ENCODE measurements around the gene PAX3. TPM values are rescaled to one million over a fixed set of nuclear protein-coding genes. Genes with fewer than 3 reads are reported as not detected.
"Not testable (repeated sequence)": the region's sequence is repeated elsewhere in the genome, so short reads cannot be mapped to it uniquely, and the experiment has no call there.

Gene PAX3
- total RNA-seq, 4 donors from 2014 or later, result 2.7 to 7.0 (median 5.2) TPM

DNA sequence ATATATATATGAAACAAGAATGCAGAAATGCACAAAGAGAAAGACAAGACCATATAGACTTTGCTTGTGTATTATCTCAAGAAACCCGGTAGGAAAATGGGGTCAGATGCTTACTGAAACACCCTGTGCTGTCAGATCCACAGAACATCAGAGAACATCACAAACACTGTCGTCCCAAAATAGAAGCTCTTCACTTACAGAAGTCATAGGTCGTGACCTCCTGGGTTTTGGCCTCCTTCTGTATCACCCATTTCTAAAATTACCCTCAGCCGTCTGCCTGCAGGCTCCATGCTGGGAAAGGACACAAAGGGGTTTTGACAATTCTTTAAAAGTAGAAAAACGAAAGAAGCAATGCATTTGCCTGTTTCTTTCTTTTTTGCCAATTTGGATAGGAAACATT is 137.9 kb downstream of the PAX3 start:
- no peak for DNase-seq (ENCODE audit: low spot score in 2 of 2)
- WGBS, 2 donors, result 47 to 54% methylated on average over 5 of the region's 5 CpGs
- intact Hi-C loops (cut with DNase I; ENCODE audit: low total_unique reads), result no loop called here
- TF ChIP-seq, protein P1, sequence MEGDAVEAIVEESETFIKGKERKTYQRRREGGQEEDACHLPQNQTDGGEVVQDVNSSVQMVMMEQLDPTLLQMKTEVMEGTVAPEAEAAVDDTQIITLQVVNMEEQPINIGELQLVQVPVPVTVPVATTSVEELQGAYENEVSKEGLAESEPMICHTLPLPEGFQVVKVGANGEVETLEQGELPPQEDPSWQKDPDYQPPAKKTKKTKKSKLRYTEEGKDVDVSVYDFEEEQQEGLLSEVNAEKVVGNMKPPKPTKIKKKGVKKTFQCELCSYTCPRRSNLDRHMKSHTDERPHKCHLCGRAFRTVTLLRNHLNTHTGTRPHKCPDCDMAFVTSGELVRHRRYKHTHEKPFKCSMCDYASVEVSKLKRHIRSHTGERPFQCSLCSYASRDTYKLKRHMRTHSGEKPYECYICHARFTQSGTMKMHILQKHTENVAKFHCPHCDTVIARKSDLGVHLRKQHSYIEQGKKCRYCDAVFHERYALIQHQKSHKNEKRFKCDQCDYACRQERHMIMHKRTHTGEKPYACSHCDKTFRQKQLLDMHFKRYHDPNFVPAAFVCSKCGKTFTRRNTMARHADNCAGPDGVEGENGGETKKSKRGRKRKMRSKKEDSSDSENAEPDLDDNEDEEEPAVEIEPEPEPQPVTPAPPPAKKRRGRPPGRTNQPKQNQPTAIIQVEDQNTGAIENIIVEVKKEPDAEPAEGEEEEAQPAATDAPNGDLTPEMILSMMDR (IDR thresholded peaks at IDR 0.05), result no peak
- TF ChIP-seq POLR2A (IDR thresholded peaks at IDR 0.05), result no peak
- no peak overlapping the region for H3K4me3 ChIP-seq (ENCODE audit: low read depth, poor library complexity, severe bottlenecking)

DNA sequence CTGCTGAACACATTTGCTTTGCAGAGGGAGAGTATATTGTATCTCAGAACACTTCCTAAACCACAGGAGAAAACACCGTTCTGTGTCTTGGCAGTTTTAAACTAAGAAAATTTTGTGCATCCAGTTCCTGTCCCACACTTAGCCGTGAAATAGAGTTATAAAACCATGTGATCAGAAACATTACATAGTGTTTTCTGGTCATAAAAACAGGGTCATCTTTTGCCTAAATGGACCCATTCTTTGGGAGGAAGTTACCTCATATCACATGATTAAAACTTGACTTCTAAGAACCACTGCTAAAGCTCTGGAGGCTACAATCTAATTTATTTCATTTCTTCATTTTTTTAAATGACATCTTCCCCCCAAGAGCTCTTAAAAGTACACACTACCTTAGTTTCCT is 138.7 kb downstream of the PAX3 start:
- WGBS, 2 donors, result 59 to 70% methylated on average over 2 of the region's 2 CpGs
- H3K4me3 ChIP-seq (ENCODE audit: low read depth, poor library complexity, severe bottlenecking), result no peak overlapping the region
- intact Hi-C loops (cut with DNase I; ENCODE audit: low total_unique reads), result no loop called here
- TF ChIP-seq, protein P1 (IDR thresholded peaks at IDR 0.05), result no peak
- no peak for TF ChIP-seq POLR2A (IDR thresholded peaks at IDR 0.05)
- DNase-seq (ENCODE audit: low spot score in 2 of 2), result no peak

DNA sequence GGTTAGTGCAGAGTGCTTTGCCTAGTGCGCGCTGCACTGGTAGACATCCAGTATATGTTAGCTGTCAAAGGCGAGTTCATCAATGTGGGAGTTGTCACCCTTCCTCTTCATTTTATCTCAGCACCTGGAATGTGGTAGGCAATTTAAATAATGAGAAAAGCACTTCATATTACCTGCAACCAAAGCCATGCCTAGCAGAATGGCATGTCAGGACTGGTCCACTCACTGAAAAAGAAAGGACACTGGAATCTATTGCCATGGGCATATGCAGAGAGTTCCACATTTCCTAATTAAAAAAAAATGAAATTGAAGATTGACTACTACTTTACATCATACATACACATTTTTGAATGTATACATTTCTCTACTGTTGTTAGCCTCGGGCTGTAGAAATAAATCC is 139.6 kb downstream of the PAX3 start:
- DNase-seq (ENCODE audit: low spot score in 2 of 2), result no peak
- no peak for TF ChIP-seq POLR2A (IDR thresholded peaks at IDR 0.05)
- TF ChIP-seq, protein P1 (IDR thresholded peaks at IDR 0.05), result no peak
- WGBS, 2 donors, result 51 to 61% methylated on average over 4 of the region's 4 CpGs
- intact Hi-C loops (cut with DNase I; ENCODE audit: low total_unique reads), result no loop called here
- H3K4me3 ChIP-seq (ENCODE audit: low read depth, poor library complexity, severe bottlenecking), result no peak overlapping the region

DNA sequence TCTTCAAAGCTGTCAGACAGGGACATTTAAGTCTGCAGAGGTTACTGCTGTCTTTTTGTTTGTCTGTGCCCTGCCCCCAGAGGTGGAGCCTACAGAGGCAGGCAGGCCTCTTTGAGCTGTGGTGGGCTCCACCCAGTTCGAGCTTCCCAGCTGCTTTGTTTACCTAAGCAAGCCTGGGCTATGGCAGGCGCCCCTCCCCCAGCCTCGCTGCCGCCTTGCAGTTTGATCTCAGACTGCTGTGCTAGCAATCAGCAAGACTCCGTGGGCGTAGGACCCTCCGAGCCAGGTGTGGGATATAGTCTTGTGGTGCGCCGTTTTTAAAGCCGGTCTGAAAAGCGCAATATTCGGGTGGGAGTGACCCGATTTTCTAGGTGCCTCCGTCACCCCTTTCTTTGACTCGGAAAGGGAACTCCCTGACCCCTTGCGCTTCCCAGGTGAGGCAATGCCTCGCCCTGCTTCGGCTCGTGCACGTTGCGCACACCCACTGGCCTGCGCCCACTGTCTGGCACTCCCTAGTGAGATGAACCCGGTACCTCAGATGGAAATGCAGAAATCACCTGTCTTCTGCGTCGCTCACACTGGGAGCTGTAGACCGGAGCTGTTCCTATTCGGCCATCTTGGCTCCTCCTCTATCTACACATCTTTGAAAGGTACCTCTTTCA is 143.7 kb downstream of the PAX3 start:
- 71 to 81% methylated on average over 6 of the region's 27 CpGs for WGBS, 2 donors
- intact Hi-C loops (cut with DNase I; ENCODE audit: low total_unique reads); H3K4me3 ChIP-seq (ENCODE audit: low read depth, poor library complexity, severe bottlenecking); DNase-seq (ENCODE audit: low spot score in 2 of 2): not testable (repeated sequence)

Other genes with a start within 250 kb of the PAX3 start
- gene SGPP2, start 125.5 kb upstream of the PAX3 start, total RNA-seq, result 10 to 100 TPM; 38.7 to 61.3 (median 59.0) TPM

All from lower leg skin (tissue), 4 donors.